Prostate gland (tissue), 2 donors: ENCODE data around the gene DMRT3.

ENCODE experiments used
- CTCF ChIP-seq, 4 experiments: fragments of 200-600 bp in 2 of 4; fragments of 450-650 bp in 2 of 4; sonication (generic) in 2 of 4; IDR thresholded peaks; 1 replicate in 3 of 4; 2 replicates in 1 of 4; pipeline ENCODE4 v1.5.1; 2016 to 2019; ENCODE audit warnings: antibody characterized with exemption in 4 of 4, mild to moderate bottlenecking in 2 of 4, moderate library complexity in 2 of 4
- POLR2A ChIP-seq: fragments of 450-650 bp; IDR thresholded peaks from one replicate; pipeline ENCODE4 v1.6.1; 2016; ENCODE audit warnings: antibody characterized with exemption, mild to moderate bottlenecking
- POLR2AphosphoS5 ChIP-seq: sonication (generic); formaldehyde crosslinking; IDR thresholded peaks from one replicate; pipeline ENCODE4 v1.6.1; 2017; ENCODE audit warnings: antibody characterized with exemption

GRCh38 chr9:935348-935965 is 41.0 kb upstream of the DMRT3 start:
- TF ChIP-seq CTCF (IDR thresholded peaks at IDR 0.05) (no peak), POLR2A (no peak), POLR2AphosphoS5 (no peak)
